Mammary epithelial cell (primary cell): ENCODE measurements around the gene SLC12A8.

Experiments
- CTCF ChIP-seq, 2 donors: IDR thresholded peaks in 1 of 2; conservative IDR thresholded peaks in 1 of 2; 2 replicates each; pipeline ENCODE4 v1.5.1; 2011 to 2012; ENCODE audit warnings: inconsistent platforms in 2 of 2, low read length in 2 of 2, mild to moderate bottlenecking in 2 of 2, control low read depth in 1 of 2, low read depth in 1 of 2; ENCODE audit not compliant: insufficient read depth in 1 of 2; ENCODE audit errors: extremely low read depth in 1 of 2
- EZH2 ChIP-seq: IDR thresholded peaks from 2 replicates; pipeline ENCODE4 v1.6.1; 2012; ENCODE audit warnings: low read length, inconsistent platforms, borderline replicate concordance

- TF ChIP-seq CTCF (conservative IDR thresholded peaks at IDR 0.05 in 1 of 2, IDR thresholded peaks at IDR 0.05 in 1 of 2; ENCODE audit: extremely low read depth in 1 of 2, insufficient read depth in 1 of 2, low read depth in 1 of 2, low read length in 2 of 2) (no peak), EZH2 (no peak)
Measured at GRCh38 chr3:125172346-125172745, 40.2 kb downstream of the SLC12A8 start.
